B cell (primary cell): ENCODE results near the gene COG5. TPM values are rescaled to one million over a fixed set of nuclear protein-coding genes. Genes with fewer than 3 reads are reported as not detected.

Source experiments
- ATAC-seq: fragments of 200-7000 bp; cut with Tn5 transposase; one replicate; pipeline ENCODE4 v1.10.0; 2021; ENCODE audit warnings: low read depth, mild to moderate bottlenecking, moderate number of reproducible peaks, moderate library complexity
- CTCF ChIA-PET: fragments of 350-600 bp; sonication (Branson Sonifier 250); formaldehyde crosslinking; loops from one replicate; lab custom pipeline; 2021; ENCODE audit warnings: antibody characterized with exemption, inconsistent platforms; lab: Charles Lee
- POLR2A ChIA-PET: fragments of 350-600 bp; sonication (Branson Sonifier 250); formaldehyde crosslinking; loops from one replicate; lab custom pipeline; 2021; ENCODE audit warnings: antibody characterized with exemption; lab: Charles Lee
- DNase-seq: peaks from one replicate; pipeline ENCODE4 v3.0.0; 2013
- H2AFZ ChIP-seq: 2 replicates; pipeline ENCODE4 v1.6.1; 2012; ENCODE audit warnings: mild to moderate bottlenecking, low read depth, low read length; ENCODE audit not compliant: insufficient read depth, poor library complexity, severe bottlenecking
- H3K27ac ChIP-seq, 2 donors: 1 replicate in 1 of 2; 2 replicates in 1 of 2; pipeline ENCODE4 v1.5.1; 2012 to 2013; ENCODE audit warnings: low read length in 2 of 2, mild to moderate bottlenecking in 2 of 2, moderate library complexity in 1 of 2
- H3K27me3 ChIP-seq, 4 experiments: fragments of 200-600 bp in 1 of 4; sonication (generic) in 1 of 4; replicated peaks in 1 of 4; 1 replicate in 2 of 4; 2 replicates in 2 of 4; pipeline versions ENCODE4 v1.6.1 to v1.7.0; 2013 to 2016; ENCODE audit warnings: low read length in 3 of 4, mild to moderate bottlenecking in 2 of 4, mixed read lengths in 1 of 4, moderate library complexity in 1 of 4; ENCODE audit not compliant: insufficient read depth in 4 of 4, control insufficient read depth in 3 of 4; ENCODE audit errors: control extremely low read depth in 1 of 4
- H3K36me3 ChIP-seq, 2 experiments: replicated peaks in 1 of 2; 1 replicate in 1 of 2; 2 replicates in 1 of 2; pipeline versions ENCODE4 v1.6.1 to v1.7.1; 2013; ENCODE audit warnings: low read length in 1 of 2; ENCODE audit not compliant: insufficient read depth in 2 of 2, control insufficient read depth in 1 of 2; ENCODE audit errors: control extremely low read depth in 1 of 2, extremely low read depth in 1 of 2
- H3K4me1 ChIP-seq, 2 donors: fragments of 200-600 bp in 1 of 2; sonication (generic) in 1 of 2; 1 replicate in 1 of 2; 2 replicates in 1 of 2; pipeline versions ENCODE4 v1.5.1 to v1.6.1; 2013 to 2017; ENCODE audit warnings: low read length in 2 of 2; ENCODE audit not compliant: control insufficient read depth in 2 of 2, insufficient read depth in 2 of 2
- H3K4me2 ChIP-seq: replicated peaks from 2 replicates; pipeline ENCODE3; 2012; ENCODE audit warnings: mild to moderate bottlenecking, low read depth, low read length; ENCODE audit not compliant: poor library complexity, severe bottlenecking
- H3K4me3 ChIP-seq, 5 experiments: fragments of 200-600 bp in 1 of 5; sonication (generic) in 1 of 5; 1 replicate in 3 of 5; 2 replicates in 2 of 5; pipeline versions ENCODE4 v1.5.1 to v1.7.0; 2011 to 2016; ENCODE audit warnings: low read length in 4 of 5, mild to moderate bottlenecking in 4 of 5, low read depth in 2 of 5, control low read depth in 1 of 5, moderate library complexity in 1 of 5; ENCODE audit not compliant: insufficient read depth in 1 of 5; ENCODE audit errors: control extremely low read depth in 1 of 5, extremely low read depth in 1 of 5
- H3K79me2 ChIP-seq: fragments of 200-600 bp; sonication (generic); one replicate; pipeline ENCODE4 v1.6.0; 2016; ENCODE audit warnings: low read length; ENCODE audit not compliant: control insufficient read depth, insufficient read depth
- H3K9ac ChIP-seq: fragments of 200-600 bp; sonication (generic); 2 replicates; pipeline ENCODE4 v1.6.1; 2017; ENCODE audit warnings: mild to moderate bottlenecking, low read length, moderate library complexity
- H3K9me3 ChIP-seq, 3 donors: one replicate each; pipeline versions ENCODE4 v1.6.1 to v1.7.1; 2013; ENCODE audit warnings: low read length in 2 of 3; ENCODE audit not compliant: control insufficient read depth in 2 of 3, insufficient read depth in 1 of 3; ENCODE audit errors: control extremely low read depth in 1 of 3
- H4K20me1 ChIP-seq: 2 replicates; pipeline ENCODE4 v1.6.0; 2012; ENCODE audit warnings: mild to moderate bottlenecking, low read length; ENCODE audit not compliant: insufficient read depth, control insufficient read depth, poor library complexity, severe bottlenecking
- H3K27ac Mint-ChIP-seq: one replicate; pipeline ENCODE4 v1.8.0; 2021; ENCODE audit warnings: mixed read lengths
- H3K27me3 Mint-ChIP-seq: one replicate; pipeline ENCODE4 v1.8.0; 2021; ENCODE audit warnings: mixed read lengths
- H3K4me1 Mint-ChIP-seq: one replicate; pipeline ENCODE4 v1.8.0; 2021; ENCODE audit warnings: mixed read lengths
- H3K4me3 Mint-ChIP-seq: one replicate; pipeline ENCODE4 v1.8.0; 2021; ENCODE audit warnings: mixed read lengths
- H3K9me3 Mint-ChIP-seq: one replicate; pipeline ENCODE4 v1.8.0; 2022; ENCODE audit warnings: mixed read lengths; ENCODE audit not compliant: insufficient read depth
- CTCF ChIP-seq: fragments of 200-600 bp; IDR thresholded peaks from one replicate; pipeline ENCODE4 v1.8.0; 2022; ENCODE audit warnings: antibody characterized with exemption, mild to moderate bottlenecking
- EZH2 ChIP-seq: IDR thresholded peaks from 2 replicates; pipeline ENCODE4 v1.6.1; 2012; ENCODE audit warnings: borderline replicate concordance, low read depth, mild to moderate bottlenecking, moderate library complexity, low read length; ENCODE audit not compliant: insufficient read depth, poor library complexity, severe bottlenecking
- WGBS: methylation state at CpG from one replicate; pipeline ENCODE4 v1.1.5; 2013; ENCODE audit warnings: missing lambda C conversion rate; ENCODE audit not compliant: insufficient coverage; 5-methylcytosine and 5-hydroxymethylcytosine counted together
- intact Hi-C: fragments of 100-400 bp; cut with micrococcal nuclease; formaldehyde crosslinking; loops from one replicate; pipeline ENCODE4 v1.10.0; 2022
- polyA plus RNA-seq: library from polyadenylated mRNA; depleted of rRNA; stranded (reverse); fragments of >200 nt; gene quantifications from 2 replicates; pipeline ENCODE4 v1.2.3, GENCODE V29; 2012
- total RNA-seq, 2 donors: library from RNA; stranded (reverse); fragments of 120-200 nt in 1 of 2; gene quantifications; 1 replicate in 1 of 2; 2 replicates in 1 of 2; pipeline versions ENCODE4 v1.2.3 to v1.2.4, GENCODE V29; 2013 to 2022

COG5 gene
- total and polyA plus RNA-seq, 2 donors (not counting 1 experiment from before 2014, with no cell fraction given): 7.0 to 73.0 TPM

DNA sequence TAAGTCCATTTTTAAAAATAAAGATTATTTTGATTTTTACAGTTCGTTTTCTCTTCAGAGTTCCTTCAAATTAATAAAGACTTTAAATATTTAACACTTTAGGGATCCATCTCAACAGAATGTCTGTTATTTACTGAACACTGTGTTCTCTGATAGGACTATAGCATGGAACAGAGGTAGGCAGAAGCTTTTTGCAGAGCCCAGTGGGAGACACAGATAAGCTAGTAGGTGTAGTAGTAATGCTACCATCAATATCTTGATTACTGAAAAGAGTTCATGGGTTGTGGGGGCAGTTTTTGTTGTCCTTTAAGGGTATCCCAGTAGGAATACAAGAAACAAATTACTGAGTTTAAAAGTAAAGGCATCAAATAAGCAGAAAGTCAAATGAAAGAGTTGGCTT lies 254.4 kb downstream of the COG5 start:
- H3K4me1 ChIP-seq: no peaks in the 10 kb centered on the region
- no peak overlapping the region for H2AFZ ChIP-seq
- Mint-ChIP-seq H3K4me1 (no peaks in the 10 kb centered on the region), H3K27me3 (no peaks in the 10 kb centered on the region), H3K27ac (no peak overlapping the region), H3K9me3 (no peaks in the 10 kb centered on the region), H3K4me3 (no peak overlapping the region)
- H3K4me3 ChIP-seq: no peak overlapping the region
- no peak overlapping the region for H3K9ac ChIP-seq
- DNase-seq (no peak), ATAC-seq (no peak)
- CTCF ChIA-PET: no interaction called here
- no peaks in the 10 kb centered on the region for H3K79me2 ChIP-seq
- no peaks in the 10 kb centered on the region for H3K27me3 ChIP-seq
- POLR2A ChIA-PET: no interaction called here
- peaks cover 0 to 6% of the 10 kb centered on the region in 2 experiments for H3K36me3 ChIP-seq
- WGBS: no CpG with 5 or more reads among the region's 1 CpG
- no peak overlapping the region for H3K4me2 ChIP-seq
- H4K20me1 ChIP-seq: no peaks in the 10 kb centered on the region
- no peak overlapping the region for H3K27ac ChIP-seq
- TF ChIP-seq EZH2 (no peak), CTCF (no peak)
- no peaks in the 10 kb centered on the region for H3K9me3 ChIP-seq
- intact Hi-C loops: no loop called here

- ChIA-PET POLR2A (interaction anchor here (0.6 kb wide), 1 partner anchor 9 kb away, joined by 9 read pairs; no protein-coding TSS in a partner anchor), CTCF (no interaction called here)
- Histone ChIP-seq H3K36me3 (peaks cover 0 to 4% of the 10 kb centered on the region in 2 experiments), H3K4me3 (no peak overlapping the region), H2AFZ (no peak overlapping the region), H3K4me2 (no peak overlapping the region), H3K9ac (no peak overlapping the region), H3K79me2 (no peaks in the 10 kb centered on the region), H3K27ac (no peak overlapping the region), H3K27me3 (no peaks in the 10 kb centered on the region), H4K20me1 (no peaks in the 10 kb centered on the region), H3K9me3 (no peaks in the 10 kb centered on the region), H3K4me1 (no peaks in the 10 kb centered on the region)
- no peak for ATAC-seq
- 100% methylated on average over 2 of the region's 3 CpGs for WGBS
- no peak for TF ChIP-seq CTCF
- TF ChIP-seq EZH2: no peak
- intact Hi-C loops: no loop called here
- Mint-ChIP-seq H3K4me1 (no peaks in the 10 kb centered on the region), H3K27me3 (no peaks in the 10 kb centered on the region), H3K4me3 (no peak overlapping the region), H3K9me3 (no peaks in the 10 kb centered on the region), H3K27ac (no peak overlapping the region)
- DNase-seq: no peak
Measured at GRCh38 chr7:107304636-107305035, 259.1 kb downstream of the COG5 start.
